Measurements from ENCODE around the gene SMC2.

Gene SMC2

GRCh38 chr9:104107799-104108198, 13.7 kb downstream of the SMC2 start:
- no peak for DNase-seq (ENCODE audit: low spot score)

GRCh38 chr9:104108315-104108714, 14.2 kb downstream of the SMC2 start:
- DNase-seq (ENCODE audit: low spot score): no peak

- no peak for DNase-seq (ENCODE audit: low spot score)
These were observed 16.4 kb downstream of the SMC2 start for GRCh38 chr9:104110509-104110908.

GRCh38 chr9:104118916-104119315, 24.8 kb downstream of the SMC2 start:
- no peak for DNase-seq (ENCODE audit: low spot score)

GRCh38 chr9:104121022-104121421, 26.9 kb downstream of the SMC2 start:
- DNase-seq (ENCODE audit: low spot score): no peak

GRCh38 chr9:104138243-104138868, 44.2 kb downstream of the SMC2 start:
- peak; percentile 0 for DNase-seq (ENCODE audit: low spot score)

GRCh38 chr9:104142799-104143549, 48.9 kb downstream of the SMC2 start:
- no peak for DNase-seq (ENCODE audit: low spot score)

- no peak for DNase-seq (ENCODE audit: low spot score)
These were observed 49.4 kb downstream of the SMC2 start for GRCh38 chr9:104143550-104143910.

GRCh38 chr9:104144336-104144735, 50.2 kb downstream of the SMC2 start:
- DNase-seq (ENCODE audit: low spot score): no peak

- DNase-seq (ENCODE audit: low spot score): no peak
These were observed 79.0 kb downstream of the SMC2 start for GRCh38 chr9:104173067-104173466.

- DNase-seq (ENCODE audit: low spot score): peak; percentile 5
These were observed 83.0 kb downstream of the SMC2 start for GRCh38 chr9:104177003-104177611.

GRCh38 chr9:104177676-104178075, 83.6 kb downstream of the SMC2 start:
- DNase-seq (ENCODE audit: low spot score): no peak

Measured in cerebellar cortex (tissue), 1 donor.